RWPE1 (cell line): ENCODE results near the gene MAP3K4.

Experiments
- CTCF ChIA-PET: fragments of 350-600 bp; sonication (Branson Sonifier 250); formaldehyde crosslinking; extraction: SDS; loops from one replicate; lab custom pipeline; 2021; lab: Yijun Ruan, JAX
- POLR2A ChIA-PET: fragments of 400-600 bp; formaldehyde crosslinking; extraction: SDS; loops from one replicate; lab custom pipeline; 2020; ENCODE audit warnings: antibody characterized with exemption; ENCODE audit not compliant: low non-redundant PET; lab: Yijun Ruan, JAX
- DNase-seq: peaks from one replicate; pipeline ENCODE4 v3.0.0; 2012; ENCODE audit warnings: low spot score
- H3K27ac ChIP-seq: fragments of 450-650 bp; 2 replicates; pipeline ENCODE4 v1.5.1; 2017
- CTCF ChIP-seq: fragments of 450-650 bp; conservative IDR thresholded peaks from 2 replicates; pipeline ENCODE4 v1.5.1; 2017; ENCODE audit warnings: low read depth, mild to moderate bottlenecking

The MAP3K4 gene

GRCh38 chr6:161150566-161150965, 159.0 kb downstream of the MAP3K4 start:
- CTCF ChIA-PET, result interaction anchor here (1.3 kb wide), 1 partner anchor 224 kb away, joined by 7 read pairs; no protein-coding TSS in a partner anchor
- POLR2A ChIA-PET, result no interaction called here
- no peak overlapping the region for H3K27ac ChIP-seq
- no peak for TF ChIP-seq CTCF
- no peak for DNase-seq

GRCh38 chr6:161151059-161151645, 159.6 kb downstream of the MAP3K4 start:
- ChIA-PET CTCF (interaction anchor here (1.3 kb wide), 1 partner anchor 224 kb away, joined by 7 read pairs; no protein-coding TSS in a partner anchor), POLR2A (no interaction called here)
- TF ChIP-seq CTCF, result no peak
- no peak overlapping the region for H3K27ac ChIP-seq
- no peak for DNase-seq

GRCh38 chr6:161151660-161152526, 160.3 kb downstream of the MAP3K4 start:
- no peak for DNase-seq
- no peak overlapping the region for H3K27ac ChIP-seq
- ChIA-PET CTCF (interaction anchor here (1.3 to 2.5 kb wide), 2 partner anchors 222 to 223 kb away, joined by 7 to 10 read pairs; no protein-coding TSS in a partner anchor), POLR2A (no interaction called here)
- TF ChIP-seq CTCF, result no peak

GRCh38 chr6:161152527-161152862, 160.9 kb downstream of the MAP3K4 start:
- ChIA-PET POLR2A (no interaction called here), CTCF (interaction anchor here (1.1 to 2.5 kb wide), 2 partner anchors 220 to 221 kb away, joined by 3 to 10 read pairs; no protein-coding TSS in a partner anchor)
- TF ChIP-seq CTCF, result no peak
- no peak overlapping the region for H3K27ac ChIP-seq
- DNase-seq, result no peak

- TF ChIP-seq CTCF, result no peak; the same call in 1 of the 2 replicates
- H3K27ac ChIP-seq, result no peak overlapping the region
- DNase-seq, result peak; percentile 26
- CTCF ChIA-PET, result interaction anchor here (0.7 to 2.5 kb wide), 3 partner anchors 115 to 221 kb away, joined by 3 to 10 read pairs (median 3); no protein-coding TSS in a partner anchor
- POLR2A ChIA-PET, result no interaction called here
Measured at GRCh38 chr6:161152907-161153662, 161.5 kb downstream of the MAP3K4 start.

- TF ChIP-seq CTCF, result no peak
- ChIA-PET POLR2A (no interaction called here), CTCF (interaction anchor here (1.1 to 2.5 kb wide), 2 partner anchors 218 to 220 kb away, joined by 3 to 10 read pairs; no protein-coding TSS in a partner anchor)
- no peak overlapping the region for H3K27ac ChIP-seq
- no peak for DNase-seq
Measured at GRCh38 chr6:161153725-161154124, 162.2 kb downstream of the MAP3K4 start.
